GM12878 (cell line): ENCODE data around the gene MRAS. TPM values are rescaled to one million over a fixed set of nuclear protein-coding genes. Genes with fewer than 3 reads are reported as not detected.

ENCODE experiments used
- ATAC-seq: fragments of 200-7000 bp; cut with Tn5 transposase; 3 replicates; pipeline ENCODE4 v1.9.1; 2020; ENCODE audit warnings: mild to moderate bottlenecking, moderate library complexity
- BruUV-seq: library from RNA; stranded (reverse); fragments of 400-500 nt; replicated peaks from 2 replicates; lab custom pipeline; 2021; lab: Mats Ljungman, UMichigan
- CTCF ChIA-PET: fragments of 300-600 bp; sonication (Branson Sonifier 250); formaldehyde crosslinking; extraction: SDS; loops from one replicate; lab custom pipeline; 2021; ENCODE audit warnings: inconsistent platforms; lab: Yijun Ruan, JAX
- POLR2A ChIA-PET: fragments of 350-600 bp; formaldehyde crosslinking; extraction: SDS; loops from one replicate; lab custom pipeline; 2021; ENCODE audit warnings: inconsistent platforms; lab: Charles Lee
- RAD21 ChIA-PET: fragments of 300-600 bp; sonication (Branson Sonifier 250); formaldehyde crosslinking; loops from one replicate; lab custom pipeline; 2023; ENCODE audit warnings: antibody characterized with exemption; ENCODE audit not compliant: unreplicated experiment; lab: Charles Lee
- SMC1A ChIA-PET: fragments of 300-600 bp; sonication (Branson Sonifier 250); formaldehyde crosslinking; loops from one replicate; lab custom pipeline; 2023; ENCODE audit not compliant: unreplicated experiment, uncharacterized antibody; lab: Charles Lee
- DNase-seq: peaks from one replicate; pipeline ENCODE4 v3.0.0-alpha.2; 2011; ENCODE audit warnings: low read depth, low spot score
- FAIRE-seq: peaks from 3 replicates; lab custom pipeline; 2011; peaks lifted over from hg19 to GRCh38; lab: Jason Lieb, UNC
- H2AFZ ChIP-seq: 2 replicates; pipeline ENCODE4 v1.6.0; 2011; ENCODE audit warnings: low read depth, low read length, control low read depth; ENCODE audit not compliant: control insufficient read depth
- H3K27ac ChIP-seq: 2 replicates; pipeline ENCODE4 v1.5.1; 2011; ENCODE audit warnings: control low read depth; ENCODE audit not compliant: control insufficient read depth, insufficient read depth
- H3K27me3 ChIP-seq, 2 experiments: replicated peaks in 1 of 2; 2 replicates each; pipeline versions ENCODE4 v1.6.0 to v1.6.1; 2011; ENCODE audit warnings: low read length in 1 of 2; ENCODE audit not compliant: control insufficient read depth in 2 of 2, insufficient read depth in 2 of 2
- H3K36me3 ChIP-seq, 2 experiments: 2 replicates each; pipeline ENCODE4 v1.5.1; 2011; ENCODE audit warnings: low read length in 1 of 2; ENCODE audit not compliant: control insufficient read depth in 2 of 2, insufficient read depth in 2 of 2
- H3K4me1 ChIP-seq: 2 replicates; pipeline ENCODE4 v1.6.1; 2011; ENCODE audit warnings: mild to moderate bottlenecking, low read length, moderate library complexity, mixed read lengths; ENCODE audit not compliant: control insufficient read depth, insufficient read depth
- H3K4me2 ChIP-seq: 2 replicates; pipeline ENCODE4 v1.6.0; 2011; ENCODE audit warnings: control low read depth; ENCODE audit not compliant: control insufficient read depth, insufficient read depth
- H3K4me3 ChIP-seq: fragments of 200-600 bp; sonication (generic); 2 replicates; pipeline ENCODE4 v1.5.1; 2016
- H3K79me2 ChIP-seq: 2 replicates; pipeline ENCODE4 v1.6.0; 2011; ENCODE audit warnings: low read length; ENCODE audit not compliant: control insufficient read depth, insufficient read depth
- H3K9ac ChIP-seq: 2 replicates; pipeline ENCODE4 v1.8.0; 2011; ENCODE audit warnings: low read length, control low read depth, mixed read lengths; ENCODE audit not compliant: control insufficient read depth, insufficient read depth
- H3K9me3 ChIP-seq: replicated peaks from 3 replicates; pipeline ENCODE4 v1.5.1; 2011; ENCODE audit warnings: mild to moderate bottlenecking, low read length; ENCODE audit not compliant: control insufficient read depth, insufficient read depth
- H4K20me1 ChIP-seq: 2 replicates; pipeline ENCODE4 v1.6.0; 2011; ENCODE audit not compliant: control insufficient read depth, insufficient read depth
- ATF2 ChIP-seq: IDR thresholded peaks from 2 replicates; pipeline ENCODE4 v1.6.1; 2012; ENCODE audit warnings: low read length, inconsistent platforms
- BACH1 ChIP-seq: fragments of 450-650 bp; IDR thresholded peaks from 2 replicates; pipeline ENCODE4 v1.6.1; 2017; ENCODE audit warnings: mild to moderate bottlenecking, borderline replicate concordance
- CTCF ChIP-seq, 3 experiments: IDR thresholded peaks in 2 of 3; conservative IDR thresholded peaks in 1 of 3; 2 replicates each; pipeline ENCODE4 v1.5.1; 2011; ENCODE audit warnings: low read depth in 3 of 3, low read length in 3 of 3, mild to moderate bottlenecking in 3 of 3, control low read depth in 2 of 3, moderate library complexity in 2 of 3, inconsistent platforms in 1 of 3, mixed read lengths in 1 of 3; ENCODE audit not compliant: control insufficient read depth in 2 of 3, insufficient read depth in 1 of 3; ENCODE audit errors: extremely low read depth in 1 of 3
- E2F4 ChIP-seq: IDR thresholded peaks from 2 replicates; pipeline ENCODE4 v1.6.1; 2012; ENCODE audit warnings: low read depth, low read length, improper control_type of control experiment
- IRF4 ChIP-seq: IDR thresholded peaks from 2 replicates; pipeline ENCODE4 v1.6.1; 2011; ENCODE audit warnings: low read depth, low read length
- JUNB ChIP-seq: IDR thresholded peaks from 2 replicates; pipeline ENCODE4 v1.6.1; 2016; ENCODE audit warnings: antibody characterized with exemption, mild to moderate bottlenecking
- LARP7 ChIP-seq: fragments of 450-650 bp; IDR thresholded peaks from 2 replicates; pipeline ENCODE4 v1.6.1; 2017; ENCODE audit warnings: mild to moderate bottlenecking
- NFYA ChIP-seq: IDR thresholded peaks from 2 replicates; pipeline ENCODE4 v1.6.1; 2011; ENCODE audit warnings: low read depth, mild to moderate bottlenecking, low read length, improper control_type of control experiment, borderline replicate concordance
- PAX5 ChIP-seq: IDR thresholded peaks from 2 replicates; pipeline ENCODE4 v1.6.1; 2011; ENCODE audit warnings: low read depth, low read length, borderline replicate concordance
- RAD51 ChIP-seq: fragments of 450-650 bp; IDR thresholded peaks from 2 replicates; pipeline ENCODE4 v1.6.1; 2016; ENCODE audit warnings: moderate library complexity, mild to moderate bottlenecking, inconsistent platforms
- RB1 ChIP-seq: fragments of 450-650 bp; formaldehyde crosslinking; IDR thresholded peaks from 2 replicates; pipeline ENCODE4 v1.6.1; 2017; ENCODE audit warnings: mild to moderate bottlenecking, borderline replicate concordance
- RFX5 ChIP-seq: IDR thresholded peaks from 2 replicates; pipeline ENCODE4 v1.6.1; 2011; ENCODE audit warnings: low read depth, low read length, improper control_type of control experiment
- SMC3 ChIP-seq: IDR thresholded peaks from 2 replicates; pipeline ENCODE4 v1.6.1; 2011; ENCODE audit warnings: low read length, improper control_type of control experiment, borderline replicate concordance
- TCF12 ChIP-seq: IDR thresholded peaks from 2 replicates; pipeline ENCODE4 v1.6.1; 2011; ENCODE audit warnings: low read depth, mild to moderate bottlenecking, low read length
- TCF7 ChIP-seq: IDR thresholded peaks from 2 replicates; pipeline ENCODE4 v1.6.1; 2014; ENCODE audit warnings: antibody characterized with exemption, borderline replicate concordance
- ZNF207 ChIP-seq: fragments of 450-650 bp; IDR thresholded peaks from 2 replicates; pipeline ENCODE4 v1.6.1; 2014; ENCODE audit warnings: antibody characterized with exemption, mild to moderate bottlenecking, borderline replicate concordance
- ZNF384 ChIP-seq: IDR thresholded peaks from 2 replicates; pipeline ENCODE4 v1.6.1; 2012; ENCODE audit warnings: low read depth, mild to moderate bottlenecking, low read length, improper control_type of control experiment, borderline replicate concordance
- ZZZ3 ChIP-seq: IDR thresholded peaks from 2 replicates; pipeline ENCODE4 v1.6.1; 2011; ENCODE audit warnings: low read depth; ENCODE audit not compliant: control insufficient read depth, insufficient read length
- WGBS: methylation state at CpG from one replicate; pipeline ENCODE4 v1.1.6; 2016; ENCODE audit warnings: low lambda C conversion rate; ENCODE audit not compliant: insufficient replicate concordance, insufficient coverage; ENCODE audit errors: missing lambda C conversion rate; 5-methylcytosine and 5-hydroxymethylcytosine counted together
- in situ Hi-C: fragments of 300-500 bp; cut with MboI; formaldehyde crosslinking; loops from 9 replicates; pipeline ENCODE4 v1.14.3; 2018; ENCODE audit warnings: mixed read lengths
- intact Hi-C: fragments of 100-400 bp; cut with micrococcal nuclease; formaldehyde crosslinking; loops from one replicate; pipeline ENCODE4 v1.14.2; 2022; ENCODE audit not compliant: unreplicated experiment
- polyA plus RNA-seq, 11 experiments: library from polyadenylated mRNA; depleted of rRNA in 4 of 11; unstranded in 6 of 11; stranded (reverse) in 5 of 11; fragments of >200 nt; fragmentation: Nextera tagmentation in 4 of 11; fragmentation: Illumina TruSeq in 1 of 11; extraction: Ambion mirVana in 4 of 11; extraction: Trizol in 1 of 11; gene quantifications; 1 replicate in 1 of 11; 2 replicates in 10 of 11; pipeline versions ENCODE4 v1.2.1 to v1.2.3, GENCODE V29; 2011 to 2016; ENCODE audit warnings: inconsistent platforms in 2 of 11, missing spikeins in 2 of 11, low read depth in 1 of 11
- total RNA-seq, 4 experiments: library from RNA; depleted of rRNA in 3 of 4; stranded (reverse); fragments of >200 nt in 3 of 4; fragmentation: Illumina TruSeq in 1 of 4; extraction: Trizol in 1 of 4; gene quantifications; 2 replicates each; pipeline versions ENCODE4 v1.2.1 to v1.2.3, GENCODE V29; 2013 to 2021

MRAS gene
- total and polyA plus RNA-seq, 10 of the 15 experiments (the other 5 are each of a cell fraction or from before 2014, with no cell fraction given), result 0.01 to 0.44 (median 0.17) TPM; not detected in 6

GRCh38 chr3:138384976-138385375, 36.6 kb downstream of the MRAS start (continued):
- no peak for TF ChIP-seq ATF2
- no peak for TF ChIP-seq BACH1
- no peak for TF ChIP-seq RB1
- TF ChIP-seq NFYA, result no peak

GRCh38 chr3:138389144-138389601, 40.8 kb downstream of the MRAS start:
- RAD21 ChIA-PET, result no interaction called here
- no peak for ATAC-seq
- Histone ChIP-seq H2AFZ (no peak overlapping the region), H3K9me3 (no peaks in the 10 kb centered on the region), H3K4me2 (no peak overlapping the region), H3K4me1 (no peaks in the 10 kb centered on the region), H4K20me1 (no peaks in the 10 kb centered on the region), H3K27me3 (peaks cover 0 to 4% of the 10 kb centered on the region in 2 experiments; a peak in 3 of 4 replicates), H3K4me3 (no peak overlapping the region), H3K9ac (no peak overlapping the region), H3K79me2 (no peaks in the 10 kb centered on the region), H3K36me3 (no peaks in the 10 kb centered on the region), H3K27ac (no peak overlapping the region)
- in situ Hi-C loops, result no loop called here
- POLR2A ChIA-PET, result no interaction called here
- WGBS, result 20% methylated on average over 6 of the region's 6 CpGs
- DNase-seq, result no peak
- SMC1A ChIA-PET, result no interaction called here
- intact Hi-C loops, result no loop called here
- FAIRE-seq, result no peak
- CTCF ChIA-PET, result no interaction called here
- BruUV-seq, result no TSS peak
- TF ChIP-seq JUNB, result no peak
- TF ChIP-seq ZZZ3, result no peak
- no peak for TF ChIP-seq TCF7
- TF ChIP-seq SMC3, result no peak
- TF ChIP-seq RFX5, result no peak
- no peak for TF ChIP-seq E2F4
- no peak for TF ChIP-seq LARP7
- no peak for TF ChIP-seq TCF12
- no peak for TF ChIP-seq CTCF (IDR thresholded peaks at IDR 0.05 in 2 of 3, conservative IDR thresholded peaks at IDR 0.05 in 1 of 3; ENCODE audit: control insufficient read depth in 2 of 3, extremely low read depth in 1 of 3, insufficient read depth in 1 of 3, low read depth in 3 of 3, low read length in 3 of 3)
- TF ChIP-seq IRF4, result no peak
- TF ChIP-seq PAX5, result no peak
- no peak for TF ChIP-seq ZNF207
- no peak for TF ChIP-seq ZNF384
- no peak for TF ChIP-seq RAD51
